ENCODE data around the gene FBXO42. TPM values are rescaled to one million over a fixed set of nuclear protein-coding genes. Genes with fewer than 3 reads are reported as not detected.

The FBXO42 gene
- total and polyA plus RNA-seq, 2 of the 13 experiments (the other 11 are each of a cell fraction or from before 2014, with no cell fraction given): 7.6 to 17.5 TPM

DNA sequence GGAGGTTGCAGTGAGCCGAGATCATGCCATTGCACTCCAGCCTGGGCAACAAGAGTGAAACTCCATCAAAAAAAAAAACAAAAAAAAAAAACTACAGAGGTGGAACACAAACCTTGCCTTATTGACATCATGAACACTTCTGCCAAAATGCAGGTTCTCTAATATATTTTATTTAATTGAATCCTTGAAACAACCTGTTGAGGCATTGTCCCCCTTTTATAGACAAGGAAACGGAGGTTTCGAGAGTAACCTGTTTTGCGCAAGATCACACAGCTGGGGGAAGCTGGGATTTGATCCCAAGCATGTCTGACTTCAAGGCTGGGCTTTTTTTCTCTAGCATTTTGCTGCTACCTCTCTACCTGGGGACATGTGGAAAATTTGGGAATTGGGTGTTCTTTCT is 17.5 kb upstream of the FBXO42 start (continued):
- TF ChIP-seq, protein P1, sequence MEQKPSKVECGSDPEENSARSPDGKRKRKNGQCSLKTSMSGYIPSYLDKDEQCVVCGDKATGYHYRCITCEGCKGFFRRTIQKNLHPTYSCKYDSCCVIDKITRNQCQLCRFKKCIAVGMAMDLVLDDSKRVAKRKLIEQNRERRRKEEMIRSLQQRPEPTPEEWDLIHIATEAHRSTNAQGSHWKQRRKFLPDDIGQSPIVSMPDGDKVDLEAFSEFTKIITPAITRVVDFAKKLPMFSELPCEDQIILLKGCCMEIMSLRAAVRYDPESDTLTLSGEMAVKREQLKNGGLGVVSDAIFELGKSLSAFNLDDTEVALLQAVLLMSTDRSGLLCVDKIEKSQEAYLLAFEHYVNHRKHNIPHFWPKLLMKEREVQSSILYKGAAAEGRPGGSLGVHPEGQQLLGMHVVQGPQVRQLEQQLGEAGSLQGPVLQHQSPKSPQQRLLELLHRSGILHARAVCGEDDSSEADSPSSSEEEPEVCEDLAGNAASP (CRISPR knock-in tag; IDR thresholded peaks at IDR 0.05; ENCODE audit: borderline replicate concordance): no peak
- TF ChIP-seq POLR2AphosphoS5 (IDR thresholded peaks at IDR 0.05; ENCODE audit: low read depth, low read length) (no peak), ZFP36L2 (CRISPR knock-in tag; IDR thresholded peaks at IDR 0.05) (no peak), MXD1 (CRISPR knock-in tag; IDR thresholded peaks at IDR 0.05) (no peak), SMAD3 (CRISPR knock-in tag; IDR thresholded peaks at IDR 0.05) (no peak), FIP1L1 (IDR thresholded peaks at IDR 0.05; ENCODE audit: borderline replicate concordance, insufficient read depth, low read depth, low read length) (no peak), ZFYVE20 (CRISPR knock-in tag; IDR thresholded peaks at IDR 0.05; ENCODE audit: borderline replicate concordance, low read depth) (no peak), AGO2 (optimal IDR thresholded peaks at IDR 0.05; ENCODE audit: low read depth, low read length) (no peak), ZNF552 (CRISPR knock-in tag; IDR thresholded peaks at IDR 0.05; ENCODE audit: borderline replicate concordance) (no peak), U2AF1 (optimal IDR thresholded peaks at IDR 0.05; ENCODE audit: low read depth, low read length) (no peak), TCF12 (IDR thresholded peaks at IDR 0.05) (no peak), TCF12 (CRISPR knock-in tag; IDR thresholded peaks at IDR 0.05) (no peak)
